Measurements from ENCODE around the gene HSPA13.
"Not testable (repeated sequence)": the region's sequence is repeated elsewhere in the genome, so short reads cannot be mapped to it uniquely, and the experiment has no call there.

Gene HSPA13, protein sequence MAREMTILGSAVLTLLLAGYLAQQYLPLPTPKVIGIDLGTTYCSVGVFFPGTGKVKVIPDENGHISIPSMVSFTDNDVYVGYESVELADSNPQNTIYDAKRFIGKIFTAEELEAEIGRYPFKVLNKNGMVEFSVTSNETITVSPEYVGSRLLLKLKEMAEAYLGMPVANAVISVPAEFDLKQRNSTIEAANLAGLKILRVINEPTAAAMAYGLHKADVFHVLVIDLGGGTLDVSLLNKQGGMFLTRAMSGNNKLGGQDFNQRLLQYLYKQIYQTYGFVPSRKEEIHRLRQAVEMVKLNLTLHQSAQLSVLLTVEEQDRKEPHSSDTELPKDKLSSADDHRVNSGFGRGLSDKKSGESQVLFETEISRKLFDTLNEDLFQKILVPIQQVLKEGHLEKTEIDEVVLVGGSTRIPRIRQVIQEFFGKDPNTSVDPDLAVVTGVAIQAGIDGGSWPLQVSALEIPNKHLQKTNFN

DNA sequence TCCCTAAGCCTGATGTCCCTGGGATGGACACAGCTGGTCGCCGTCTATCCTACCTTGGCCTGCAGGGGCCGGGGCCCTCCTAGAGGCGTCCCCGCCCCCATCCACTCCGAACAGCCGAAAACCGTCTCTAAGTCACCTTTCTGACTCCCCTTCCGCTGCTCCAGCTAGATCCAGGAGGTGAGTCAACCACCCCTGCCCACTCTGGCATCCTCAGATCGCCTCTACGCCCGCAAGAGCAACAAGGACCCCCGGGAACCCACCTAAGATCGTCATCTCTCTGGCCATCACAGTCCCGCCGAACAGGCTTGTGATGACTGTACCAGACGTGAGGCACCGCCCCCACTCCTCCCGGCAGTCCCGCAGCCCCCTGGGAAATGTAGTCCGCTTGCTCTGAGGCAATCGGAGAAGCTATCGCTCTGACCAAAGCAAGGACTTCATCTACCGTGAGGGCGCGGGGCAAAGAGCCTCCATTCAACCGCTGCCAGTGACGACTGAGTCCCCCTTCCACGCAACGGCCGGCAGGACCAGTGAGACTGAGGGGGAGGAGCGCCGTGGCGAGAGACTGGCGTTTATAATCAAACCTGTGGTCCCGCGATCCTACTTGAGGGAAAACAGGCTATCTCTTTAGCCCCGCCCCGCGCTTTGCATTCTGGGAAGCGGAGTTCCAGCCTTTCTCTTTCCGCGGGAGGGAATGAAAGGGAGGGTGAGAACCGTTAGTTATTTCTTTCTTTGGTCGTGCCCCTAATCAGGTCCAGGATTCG, at the start of gene HSPA13:
HSPA13 (minus strand) TSS at position 312 of the 761 bp plus-strand sequence; CDS start at position 285, 27 bp downstream.
- peak; percentile 100 for DNase-seq

DNA sequence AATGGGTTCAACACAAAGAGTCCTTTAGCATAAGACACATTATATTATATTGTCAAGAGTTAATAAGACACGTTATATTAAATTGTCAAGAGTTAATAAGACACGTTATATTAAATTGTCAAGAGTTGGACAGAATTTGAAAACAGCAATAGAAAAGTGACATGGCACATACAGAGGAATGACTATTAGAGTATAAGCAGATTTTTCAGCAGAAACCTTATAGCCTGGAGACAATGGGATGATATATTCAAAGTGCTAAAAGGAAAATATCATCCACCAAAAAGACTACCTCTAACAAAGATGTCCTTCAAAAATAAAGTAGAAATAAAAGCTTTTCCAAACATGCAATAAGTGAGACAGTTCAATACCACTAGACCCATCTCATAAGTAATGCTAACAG, 36.0 kb upstream of the HSPA13 start:
- DNase-seq, result no peak

DNA sequence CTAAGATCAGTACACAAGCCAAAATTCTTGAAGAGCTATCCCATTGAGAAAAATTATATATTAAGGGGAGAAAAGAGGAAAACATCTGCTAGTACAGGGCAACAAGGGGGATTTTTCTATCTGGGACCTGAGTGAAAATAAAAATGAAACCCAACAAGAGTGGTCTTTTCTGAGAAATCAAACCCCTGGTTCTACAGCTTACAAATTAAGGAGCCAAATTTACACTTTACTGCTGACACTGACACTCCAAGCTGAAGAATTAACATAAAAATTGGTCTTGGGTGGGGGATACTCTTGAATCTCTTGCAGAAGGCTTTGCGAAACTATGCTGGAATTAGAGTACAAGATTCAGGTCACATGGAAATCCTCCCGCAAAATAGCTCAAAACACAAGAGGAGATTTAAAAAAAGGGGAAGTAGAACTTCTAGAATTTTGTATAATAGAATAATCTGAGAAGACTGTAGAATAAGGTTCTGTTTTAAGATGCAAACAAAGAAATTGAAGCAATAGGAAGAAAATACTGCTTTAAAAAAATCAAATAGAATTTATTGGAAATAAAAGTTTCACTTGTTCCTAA, 32.1 kb upstream of the HSPA13 start:
- DNase-seq, result no peak

DNA sequence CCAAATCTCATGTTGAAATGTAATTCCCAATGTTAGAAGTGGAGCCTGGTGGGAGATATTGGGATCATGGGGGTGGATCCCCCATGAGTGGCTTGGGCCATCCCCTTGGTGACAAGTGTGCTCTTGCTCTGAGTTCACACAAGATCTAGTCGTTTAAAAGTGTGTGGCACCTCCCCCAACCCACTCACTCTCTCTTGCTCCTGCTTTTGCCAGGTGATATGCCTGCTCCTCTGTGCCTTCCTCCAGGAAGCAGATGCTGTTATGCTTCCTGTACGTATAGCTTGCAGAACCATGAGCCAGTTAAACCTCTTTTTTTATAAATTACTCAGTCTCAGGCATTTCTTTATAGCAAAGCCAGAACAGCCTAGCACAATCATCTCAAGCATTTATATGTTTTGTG, 23.0 kb upstream of the HSPA13 start:
- DNase-seq, result no peak

DNA sequence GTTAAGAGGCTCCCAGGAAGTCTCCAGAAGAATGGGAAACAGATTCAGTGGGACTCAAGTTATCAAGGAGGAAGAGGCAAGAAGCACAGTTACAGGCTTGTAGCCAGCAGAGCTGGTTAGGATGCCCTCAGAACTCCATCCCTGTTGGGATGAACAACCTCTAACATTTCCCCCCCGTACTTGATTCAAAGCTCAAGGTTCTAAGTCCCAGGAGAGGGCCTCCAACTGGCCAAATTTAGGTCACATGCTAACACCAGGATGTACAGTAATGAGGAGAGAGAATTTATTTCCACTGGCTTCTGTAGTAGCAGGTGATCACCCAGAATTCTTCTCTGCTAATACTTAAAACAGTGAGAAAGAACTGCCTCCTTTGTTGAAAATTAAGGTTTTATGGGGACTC, 22.3 kb upstream of the HSPA13 start:
- DNase-seq, result no peak

DNA sequence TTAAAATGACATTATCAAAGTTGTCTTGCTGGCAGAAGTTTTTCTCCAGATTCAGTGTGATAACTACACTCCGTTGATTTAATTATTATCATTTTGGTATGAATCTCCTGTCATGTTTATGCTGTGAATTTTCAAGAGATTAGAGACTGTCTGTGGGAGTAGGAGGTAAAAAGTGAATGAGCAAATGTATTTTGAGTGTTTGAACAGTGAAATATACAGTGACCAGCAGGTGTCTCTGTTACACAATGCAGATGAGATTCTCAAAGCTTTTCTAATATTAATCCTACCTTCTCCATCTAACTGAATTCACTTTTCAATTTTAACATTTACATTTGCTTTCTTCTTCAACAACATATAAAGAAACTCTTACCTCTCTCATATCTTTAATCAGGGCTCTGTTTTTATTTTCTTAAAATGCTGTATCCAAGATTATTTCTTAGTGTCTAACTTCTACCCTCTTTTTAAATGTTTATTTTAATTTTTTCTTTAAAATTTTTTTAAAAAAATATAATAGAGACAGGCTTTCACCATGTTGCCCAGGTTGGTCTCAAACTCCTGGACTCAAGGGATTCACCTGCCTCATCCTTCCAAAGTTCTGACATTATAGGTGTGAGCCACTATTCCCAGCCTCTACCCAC, 20.9 kb upstream of the HSPA13 start:
- DNase-seq, result no peak

DNA sequence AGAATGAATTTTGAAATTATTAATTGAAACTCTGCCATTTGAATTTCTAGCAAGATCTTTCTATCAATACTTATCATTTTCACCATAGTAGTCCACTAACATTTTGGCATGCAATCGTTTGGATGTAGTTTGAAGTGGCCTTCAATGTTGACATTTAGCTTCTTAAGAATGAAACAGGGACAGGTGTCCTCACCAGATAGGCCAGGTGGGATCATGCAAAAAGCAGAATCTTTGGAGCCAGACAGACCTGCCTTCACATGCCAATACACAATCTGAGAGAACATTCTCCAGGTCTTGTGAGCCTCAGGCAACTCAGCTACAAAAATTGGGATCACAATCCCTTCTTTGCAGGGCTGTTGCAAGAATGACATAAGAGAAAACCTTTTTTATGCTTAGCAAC, 18.3 kb upstream of the HSPA13 start:
- no peak for DNase-seq

DNA sequence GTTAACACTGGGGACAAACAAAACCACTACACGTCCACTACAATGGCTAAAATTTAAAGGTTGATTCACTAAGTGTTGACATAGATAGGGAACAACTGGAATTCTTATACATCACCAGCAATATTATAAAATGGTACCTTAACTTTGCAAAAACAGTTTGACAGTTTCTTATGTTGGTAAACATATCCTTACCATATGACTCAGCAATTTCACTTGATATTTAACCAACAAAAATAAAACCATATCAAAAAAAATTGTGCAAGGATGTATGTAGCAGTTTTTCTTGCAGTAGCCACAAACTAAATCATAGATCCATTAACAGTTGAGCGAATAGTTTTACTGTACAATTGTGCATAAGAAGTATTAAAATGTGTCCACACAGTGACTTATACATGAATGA, 5.3 kb upstream of the HSPA13 start:
- DNase-seq, result no peak

DNA sequence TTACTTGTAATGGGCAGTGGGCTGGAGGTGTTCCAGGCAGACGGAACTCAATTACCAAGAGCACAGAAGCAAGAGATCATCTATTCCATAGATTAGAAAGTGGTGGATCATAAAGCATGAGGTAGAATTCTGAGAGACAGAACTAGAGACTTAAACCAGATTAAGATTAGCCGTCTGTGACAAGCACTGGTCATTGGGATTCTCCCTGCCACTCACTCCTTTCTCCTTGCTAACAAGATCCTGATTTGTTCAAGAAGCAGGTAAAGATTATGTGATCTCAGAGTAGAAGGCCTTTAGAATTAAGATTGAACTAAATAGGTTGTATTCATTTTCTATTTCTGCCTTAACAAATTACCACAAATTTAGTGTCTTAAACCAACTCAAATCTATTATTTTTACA, 1.5 kb upstream of the HSPA13 start:
- no peak for DNase-seq

DNA sequence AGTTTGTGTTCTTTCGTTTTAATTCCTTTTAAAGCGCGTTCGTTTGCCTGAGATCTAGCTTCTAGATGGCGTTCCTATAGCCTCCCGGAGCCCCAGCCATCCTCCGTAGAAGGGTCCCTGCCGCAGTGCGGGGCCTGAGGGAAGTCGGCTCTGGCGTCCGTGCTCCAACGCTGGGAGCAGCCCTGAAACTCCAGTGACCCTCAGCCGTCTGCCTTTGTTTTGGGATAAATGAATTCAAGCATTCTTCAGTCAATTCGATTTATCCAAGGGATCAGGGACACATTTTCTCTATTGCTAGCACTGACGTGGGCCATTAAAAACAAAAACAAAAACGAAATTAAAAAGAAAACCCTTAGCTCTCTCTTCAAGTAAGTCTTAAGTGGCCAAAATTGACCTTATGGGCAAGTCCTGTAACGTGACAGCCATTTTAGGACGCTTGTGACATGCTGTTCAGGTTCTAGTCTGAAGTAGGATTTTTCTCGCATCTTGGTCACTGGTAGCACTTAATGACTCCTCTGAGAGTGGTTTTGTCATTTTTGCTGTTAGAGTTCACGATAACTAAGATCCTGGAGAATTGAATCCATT, 742 bp upstream of the HSPA13 start:
- DNase-seq, result no peak

DNA sequence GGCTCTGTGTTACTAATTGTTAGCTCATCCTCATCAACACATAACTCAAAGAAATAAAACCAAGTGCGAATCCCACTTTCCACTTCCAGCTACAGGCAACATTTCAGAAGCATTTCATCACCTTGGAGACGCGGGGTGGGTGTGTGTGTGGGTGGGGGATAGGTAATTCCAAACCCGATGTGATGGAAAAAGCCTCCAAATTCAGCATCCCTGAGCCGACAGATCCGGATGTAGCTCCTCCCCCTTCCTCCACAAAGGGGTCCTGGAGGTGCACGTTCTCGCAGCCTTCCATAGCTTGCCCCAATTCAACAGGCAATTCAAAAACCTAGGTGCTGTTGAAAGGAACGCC, 486 bp downstream of the HSPA13 start:
- no peak for DNase-seq

DNA sequence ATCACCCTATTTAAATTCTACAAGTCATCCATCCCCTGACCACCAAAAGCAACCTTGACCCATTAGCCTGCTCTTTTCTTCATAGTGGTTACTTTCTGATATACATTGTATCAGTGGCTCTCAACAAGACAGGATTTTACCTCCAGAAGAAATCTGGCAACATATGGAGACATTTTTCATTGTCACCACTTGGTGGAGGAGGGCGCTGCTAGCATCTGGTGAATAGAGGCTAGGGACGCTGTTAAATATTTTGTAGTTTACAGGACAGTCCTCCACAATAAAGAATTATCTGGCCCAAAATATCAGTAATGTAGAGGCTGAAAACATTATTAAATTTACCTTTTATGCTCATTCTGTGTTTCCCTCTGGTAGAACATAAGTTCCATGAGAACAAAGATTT, 6.1 kb downstream of the HSPA13 start:
- no peak for DNase-seq

DNA sequence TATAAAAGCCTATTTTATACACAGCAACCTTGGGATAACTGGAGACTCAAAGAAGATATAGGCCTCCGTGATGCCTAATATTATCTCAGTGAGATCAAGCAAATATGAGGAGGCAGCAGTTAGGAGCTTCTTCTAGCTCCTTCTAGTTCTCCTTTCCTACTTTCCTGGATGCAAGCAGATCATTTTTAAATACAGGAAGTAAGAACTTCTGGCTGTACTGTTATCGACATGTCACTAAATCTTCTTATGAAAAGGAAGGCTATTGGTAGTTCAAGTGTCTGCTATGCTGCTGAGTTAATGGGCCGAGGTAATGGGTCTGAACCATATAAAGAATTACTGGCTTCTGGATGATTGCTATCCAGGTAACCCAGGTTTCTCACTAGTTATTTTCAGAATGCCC, 15.9 kb downstream of the HSPA13 start:
- no peak for DNase-seq

DNA sequence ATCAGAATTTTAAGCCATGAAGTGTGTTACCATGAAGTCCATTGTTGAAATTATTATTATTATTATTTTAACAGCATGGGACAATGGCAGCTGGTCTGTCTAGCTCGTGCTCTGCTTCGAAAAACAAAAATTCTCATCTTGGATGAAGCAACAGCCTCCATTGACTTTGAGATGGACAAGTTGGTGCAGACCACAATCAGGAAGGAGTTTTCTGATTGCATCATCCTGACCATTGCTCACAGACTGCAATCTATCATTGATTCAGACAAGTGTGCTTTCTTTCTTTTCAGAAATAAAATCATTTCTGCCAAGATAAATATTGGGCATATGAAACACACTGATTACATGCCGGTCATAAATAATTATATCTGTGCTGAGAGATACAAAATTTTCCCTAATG, 21.0 kb downstream of the HSPA13 start:
- no peak for DNase-seq

DNA sequence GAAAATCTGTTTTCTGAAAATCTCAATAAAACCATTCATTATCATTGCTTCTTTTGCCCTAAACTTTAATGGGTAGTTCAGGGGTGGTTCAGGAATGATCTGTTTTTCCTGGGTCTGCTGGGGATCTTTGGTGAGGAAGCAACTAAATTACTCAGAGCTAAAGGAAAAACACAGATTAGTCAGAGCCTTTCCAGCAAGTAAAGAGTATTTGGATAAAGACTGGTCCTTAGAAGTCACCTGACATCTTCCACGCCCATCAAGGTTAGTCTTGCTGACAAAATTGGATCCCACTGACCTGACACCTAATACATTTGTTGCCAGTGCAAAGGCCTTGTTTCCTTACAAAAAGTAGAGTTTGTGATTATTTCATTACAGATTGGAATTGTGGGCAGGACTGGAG, 24.2 kb downstream of the HSPA13 start:
- DNase-seq, result no peak

DNA sequence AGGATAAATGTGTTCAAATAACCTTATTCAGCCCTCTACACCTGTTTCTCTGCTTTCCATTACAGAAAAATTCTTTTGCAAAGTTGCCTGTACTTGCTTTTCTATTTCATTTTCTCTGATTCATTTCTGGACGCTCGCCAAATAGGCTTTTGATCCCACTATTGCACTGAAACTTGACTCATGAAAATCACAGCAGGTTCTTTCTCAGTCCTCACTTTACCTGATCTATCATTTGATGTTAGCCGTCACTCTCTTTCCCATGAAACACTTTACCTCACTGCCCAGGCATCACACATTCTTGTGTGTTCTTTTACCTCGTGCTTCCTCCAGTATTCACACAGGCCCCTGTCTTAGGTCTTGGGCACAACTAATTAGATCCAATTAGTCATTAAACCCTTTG, 26.2 kb downstream of the HSPA13 start:
- no peak for DNase-seq

DNA sequence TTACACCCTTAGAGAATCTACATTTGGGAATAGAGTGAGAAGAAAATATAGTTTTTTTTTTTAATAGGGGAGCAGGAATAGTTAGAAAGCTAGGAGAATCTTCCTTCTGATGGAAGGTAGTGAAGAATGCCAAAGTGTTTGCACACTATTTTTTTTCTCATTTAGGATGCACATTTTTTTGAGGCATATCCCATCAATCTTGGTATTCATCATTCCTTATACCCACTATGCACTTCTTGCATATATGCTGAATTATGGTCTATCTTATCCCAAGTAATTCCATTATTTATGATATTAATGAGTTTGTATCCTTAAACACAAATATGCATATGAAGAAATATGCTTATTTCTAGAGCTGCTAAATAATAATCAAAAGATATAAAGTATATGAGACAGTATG, 28.4 kb downstream of the HSPA13 start:
- no peak for DNase-seq

DNA sequence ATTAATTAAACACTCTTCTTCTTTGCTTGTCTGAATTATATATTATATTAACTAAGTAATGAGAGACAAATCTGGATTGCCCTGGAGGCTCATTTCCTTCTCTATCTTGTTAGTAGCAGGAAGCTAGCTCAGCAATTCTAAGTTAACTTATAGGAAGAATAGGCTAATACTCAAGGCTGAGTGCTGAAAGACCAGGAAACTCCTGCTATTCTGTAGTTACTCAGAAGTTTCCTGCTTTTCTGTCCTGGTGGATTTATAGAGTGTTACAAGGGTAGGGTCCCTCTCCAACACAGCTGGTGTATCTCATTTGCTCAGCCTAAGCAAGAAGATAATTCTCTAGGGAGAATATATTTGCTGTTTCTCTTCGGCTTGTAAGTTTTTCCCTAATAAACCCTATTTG, 29.2 kb downstream of the HSPA13 start:
- DNase-seq, result no peak

DNA sequence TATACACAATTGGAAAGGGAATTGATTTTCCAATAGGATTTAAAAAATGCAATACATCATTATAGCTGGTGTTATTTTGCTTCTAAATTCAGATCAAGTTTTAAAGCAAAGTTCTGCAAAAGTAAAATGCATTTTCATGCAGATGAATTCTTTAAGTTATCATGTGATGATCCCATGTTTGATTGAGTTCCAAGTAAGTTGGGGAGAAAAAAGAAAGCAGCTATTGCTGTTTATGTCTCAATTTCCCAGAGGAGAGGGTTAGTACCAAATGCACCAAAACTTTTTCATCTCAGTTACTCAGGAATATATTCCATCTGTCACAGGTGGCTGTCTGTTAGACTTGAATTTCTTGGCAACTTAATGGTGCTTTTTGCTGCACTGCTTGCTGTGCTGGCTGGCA, 29.7 kb downstream of the HSPA13 start:
- DNase-seq, result no peak

DNA sequence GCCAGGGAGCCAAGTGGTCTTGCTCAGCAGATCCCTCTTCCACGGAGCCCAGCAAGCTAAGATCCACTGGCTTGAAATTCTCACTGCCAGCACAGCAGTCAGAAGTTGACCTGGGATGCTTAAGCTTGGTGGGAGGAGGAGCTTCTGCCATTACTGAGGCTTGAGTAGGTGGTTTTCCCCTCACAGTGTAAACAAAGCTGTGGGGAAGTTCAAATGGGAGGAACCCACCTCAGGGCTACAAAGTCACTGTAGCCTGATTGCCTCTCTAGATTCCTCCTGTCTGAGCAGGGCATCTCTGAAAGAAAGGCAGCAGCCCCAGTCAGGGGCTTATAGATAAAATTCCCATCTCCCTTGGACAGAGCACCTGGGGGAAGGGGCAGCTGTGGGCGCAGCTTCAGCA, 55.6 kb downstream of the HSPA13 start:
- not testable (repeated sequence) for DNase-seq

DNA sequence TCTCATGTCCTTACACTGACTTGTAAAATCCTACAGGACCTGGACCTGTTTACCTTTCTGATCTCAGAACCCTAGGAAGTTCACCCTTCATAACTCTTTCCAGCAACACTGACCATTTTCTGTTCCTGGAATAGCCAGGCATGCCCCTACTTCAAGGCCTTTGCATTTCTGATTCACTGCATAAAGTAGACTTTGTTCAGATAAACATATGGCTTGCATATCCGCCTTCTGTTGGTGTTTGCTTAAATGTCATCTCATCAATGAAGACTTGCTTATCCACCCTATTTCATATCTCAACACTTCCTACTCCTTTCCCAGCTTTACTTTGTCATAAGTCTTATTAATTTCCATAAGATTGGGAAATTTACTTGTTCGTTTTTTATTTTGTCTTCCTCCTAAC, 57.4 kb downstream of the HSPA13 start:
- DNase-seq, result no peak

All from CD4-positive, alpha-beta T cell treated with Interleukin-15 for 1 hour (primary cell).